HL-60 (cell line): ENCODE measurements around the gene VPS13C.

Experiments
- DNase-seq, 2 experiments: peaks; one replicate each; pipeline ENCODE4 v3.0.0-alpha.2; 2010 to 2020; ENCODE audit warnings: low read depth in 1 of 2, low spot score in 1 of 2
- H3K27ac ChIP-seq: fragments of 250-450 bp; sonication (Bioruptor Pico); replicated peaks from 2 replicates; pipeline ENCODE4 v1.5.1; 2020; ENCODE audit warnings: mild to moderate bottlenecking, moderate library complexity
- H3K27me3 ChIP-seq: fragments of 250-450 bp; sonication (Bioruptor Pico); 2 replicates; pipeline ENCODE4 v1.5.1; 2021; ENCODE audit warnings: mild to moderate bottlenecking, moderate library complexity; ENCODE audit not compliant: insufficient read depth, poor library complexity, severe bottlenecking
- H3K4me3 ChIP-seq: replicated peaks from 2 replicates; pipeline ENCODE4 v1.5.1; 2011; ENCODE audit warnings: mild to moderate bottlenecking, control low read depth, low read length; ENCODE audit not compliant: insufficient read depth
- GABPA ChIP-seq: IDR thresholded peaks from 2 replicates; pipeline ENCODE4 v1.6.1; 2012; ENCODE audit warnings: low read depth
- POLR2AphosphoS5 ChIP-seq: IDR thresholded peaks from 2 replicates; pipeline ENCODE4 v1.6.1; 2012; ENCODE audit warnings: low read depth
- SPI1 ChIP-seq: IDR thresholded peaks from 2 replicates; pipeline ENCODE4 v1.6.1; 2012; ENCODE audit warnings: low read depth, mild to moderate bottlenecking, borderline replicate concordance
- TF ChIP-seq, protein P1 (sequence below): IDR thresholded peaks from one replicate; pipeline ENCODE4 v1.5.1; 2011; ENCODE audit warnings: low read length, control low read depth, inconsistent platforms; ENCODE audit not compliant: insufficient read depth
- TF ChIP-seq, protein P2 (sequence below): IDR thresholded peaks from 2 replicates; pipeline ENCODE4 v1.6.1; 2012; ENCODE audit warnings: low read depth; ENCODE audit not compliant: insufficient replicate concordance

The VPS13C gene

GRCh38 chr15:61841466-61841865 lies 218.8 kb downstream of the VPS13C start:
- TF ChIP-seq SPI1 (no peak), POLR2AphosphoS5 (no peak), GABPA (no peak)
- TF ChIP-seq, protein P1, sequence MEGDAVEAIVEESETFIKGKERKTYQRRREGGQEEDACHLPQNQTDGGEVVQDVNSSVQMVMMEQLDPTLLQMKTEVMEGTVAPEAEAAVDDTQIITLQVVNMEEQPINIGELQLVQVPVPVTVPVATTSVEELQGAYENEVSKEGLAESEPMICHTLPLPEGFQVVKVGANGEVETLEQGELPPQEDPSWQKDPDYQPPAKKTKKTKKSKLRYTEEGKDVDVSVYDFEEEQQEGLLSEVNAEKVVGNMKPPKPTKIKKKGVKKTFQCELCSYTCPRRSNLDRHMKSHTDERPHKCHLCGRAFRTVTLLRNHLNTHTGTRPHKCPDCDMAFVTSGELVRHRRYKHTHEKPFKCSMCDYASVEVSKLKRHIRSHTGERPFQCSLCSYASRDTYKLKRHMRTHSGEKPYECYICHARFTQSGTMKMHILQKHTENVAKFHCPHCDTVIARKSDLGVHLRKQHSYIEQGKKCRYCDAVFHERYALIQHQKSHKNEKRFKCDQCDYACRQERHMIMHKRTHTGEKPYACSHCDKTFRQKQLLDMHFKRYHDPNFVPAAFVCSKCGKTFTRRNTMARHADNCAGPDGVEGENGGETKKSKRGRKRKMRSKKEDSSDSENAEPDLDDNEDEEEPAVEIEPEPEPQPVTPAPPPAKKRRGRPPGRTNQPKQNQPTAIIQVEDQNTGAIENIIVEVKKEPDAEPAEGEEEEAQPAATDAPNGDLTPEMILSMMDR, result no peak

DNA sequence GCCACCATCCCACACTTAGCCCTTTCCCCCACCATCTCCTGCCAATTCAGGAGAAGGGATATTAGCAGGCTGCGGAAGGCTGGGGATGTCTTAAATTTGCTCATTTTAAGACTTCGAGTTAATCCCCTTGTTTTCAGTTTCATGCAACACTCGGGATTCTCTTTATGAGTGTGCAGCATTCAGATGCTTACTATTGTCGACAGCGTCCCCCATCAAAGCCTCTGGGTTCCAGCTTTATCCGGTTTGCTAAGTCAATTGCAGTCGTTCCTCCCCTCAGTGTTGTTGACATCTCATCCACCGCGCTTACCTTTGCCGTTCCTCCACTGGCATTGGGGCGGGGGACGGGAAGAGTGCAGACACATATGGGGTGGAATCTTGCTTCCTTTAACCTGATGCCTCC lies 220.2 kb downstream of the VPS13C start:
- TF ChIP-seq GABPA, result no peak
- no peak for TF ChIP-seq POLR2AphosphoS5
- TF ChIP-seq, protein P1, result no peak
- Histone ChIP-seq H3K4me3 (no peak overlapping the region), H3K27ac (no peak overlapping the region), H3K27me3 (peaks cover 5% of the 10 kb centered on the region)
- no peak for DNase-seq

More at GRCh38 chr15:61841466-61841865, 218.8 kb downstream of the VPS13C start:
- DNase-seq, result peak in 1 of 2 experiments; percentile 11
- Histone ChIP-seq H3K4me3 (no peak overlapping the region), H3K27ac (no peak overlapping the region), H3K27me3 (peaks cover 5% of the 10 kb centered on the region)

DNA sequence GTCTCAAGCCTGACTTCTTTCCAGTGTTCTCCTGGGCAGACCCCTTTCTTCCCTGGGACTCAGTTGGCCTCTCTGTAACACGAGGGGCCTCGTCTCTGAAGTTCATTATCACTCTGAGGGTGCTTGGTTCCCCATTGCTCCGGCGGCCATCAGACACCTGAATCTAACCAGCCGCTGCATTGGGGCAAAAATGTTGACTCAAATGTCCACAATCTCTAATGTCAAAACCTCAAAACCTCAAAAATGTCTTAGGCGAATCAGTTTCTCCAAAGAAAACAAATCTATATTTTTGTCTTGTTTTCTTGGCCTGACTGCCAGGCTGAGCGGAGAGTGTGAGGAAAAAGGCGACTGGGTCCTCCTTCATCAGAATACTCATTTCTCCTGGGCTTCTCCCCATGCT lies 220.7 kb downstream of the VPS13C start:
- H3K27ac ChIP-seq, result no peak overlapping the region
- no peak for DNase-seq
- TF ChIP-seq, protein P1, result no peak
- TF ChIP-seq SPI1 (no peak), POLR2AphosphoS5 (no peak), GABPA (no peak)
- TF ChIP-seq, protein P2, sequence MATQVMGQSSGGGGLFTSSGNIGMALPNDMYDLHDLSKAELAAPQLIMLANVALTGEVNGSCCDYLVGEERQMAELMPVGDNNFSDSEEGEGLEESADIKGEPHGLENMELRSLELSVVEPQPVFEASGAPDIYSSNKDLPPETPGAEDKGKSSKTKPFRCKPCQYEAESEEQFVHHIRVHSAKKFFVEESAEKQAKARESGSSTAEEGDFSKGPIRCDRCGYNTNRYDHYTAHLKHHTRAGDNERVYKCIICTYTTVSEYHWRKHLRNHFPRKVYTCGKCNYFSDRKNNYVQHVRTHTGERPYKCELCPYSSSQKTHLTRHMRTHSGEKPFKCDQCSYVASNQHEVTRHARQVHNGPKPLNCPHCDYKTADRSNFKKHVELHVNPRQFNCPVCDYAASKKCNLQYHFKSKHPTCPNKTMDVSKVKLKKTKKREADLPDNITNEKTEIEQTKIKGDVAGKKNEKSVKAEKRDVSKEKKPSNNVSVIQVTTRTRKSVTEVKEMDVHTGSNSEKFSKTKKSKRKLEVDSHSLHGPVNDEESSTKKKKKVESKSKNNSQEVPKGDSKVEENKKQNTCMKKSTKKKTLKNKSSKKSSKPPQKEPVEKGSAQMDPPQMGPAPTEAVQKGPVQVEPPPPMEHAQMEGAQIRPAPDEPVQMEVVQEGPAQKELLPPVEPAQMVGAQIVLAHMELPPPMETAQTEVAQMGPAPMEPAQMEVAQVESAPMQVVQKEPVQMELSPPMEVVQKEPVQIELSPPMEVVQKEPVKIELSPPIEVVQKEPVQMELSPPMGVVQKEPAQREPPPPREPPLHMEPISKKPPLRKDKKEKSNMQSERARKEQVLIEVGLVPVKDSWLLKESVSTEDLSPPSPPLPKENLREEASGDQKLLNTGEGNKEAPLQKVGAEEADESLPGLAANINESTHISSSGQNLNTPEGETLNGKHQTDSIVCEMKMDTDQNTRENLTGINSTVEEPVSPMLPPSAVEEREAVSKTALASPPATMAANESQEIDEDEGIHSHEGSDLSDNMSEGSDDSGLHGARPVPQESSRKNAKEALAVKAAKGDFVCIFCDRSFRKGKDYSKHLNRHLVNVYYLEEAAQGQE, result no peak
- peaks cover 5% of the 10 kb centered on the region for H3K27me3 ChIP-seq
- H3K4me3 ChIP-seq, result no peak overlapping the region

GRCh38 chr15:61835496-61836106 lies 224.6 kb downstream of the VPS13C start:
- Histone ChIP-seq H3K4me3 (no peak overlapping the region), H3K27ac (no peak overlapping the region), H3K27me3 (peaks cover 5% of the 10 kb centered on the region)
- peak in 1 of 2 experiments; percentile 40 for DNase-seq
- no peak for TF ChIP-seq GABPA
- TF ChIP-seq, protein P1, result peak; percentile 74
